ENCODE data around the gene SLC25A33. TPM values are rescaled to one million over a fixed set of nuclear protein-coding genes. Genes with fewer than 3 reads are reported as not detected.
A peak's percentile ranks its signal among the peaks of the same experiment; 100 is the strongest.
"Not testable (repeated sequence)": the region's sequence is repeated elsewhere in the genome, so short reads cannot be mapped to it uniquely, and the experiment has no call there.

Gene SLC25A33
- total and polyA plus RNA-seq, 2 experiments from 2014 or later, result 10.4 to 12.3 TPM

GRCh38 chr1:9561429-9561828, 22.2 kb downstream of the SLC25A33 start:
- no peak for TF ChIP-seq CTCF (IDR thresholded peaks at IDR 0.05; ENCODE audit: low read depth, low read length)
- H3K9me3 ChIP-seq (ENCODE audit: low read depth), result no peaks in the 10 kb centered on the region
- H3K4me1 ChIP-seq (ENCODE audit: low read depth), result peaks cover 26% of the 10 kb centered on the region
- no peaks in the 10 kb centered on the region for H3K27me3 ChIP-seq
- peak; percentile 19 to 96 for DNase-seq (ENCODE audit: low read depth in 1 of 2, low spot score in 1 of 2)
- H3K27ac ChIP-seq, result no peak overlapping the region
- H3K4me3 ChIP-seq, result no peak overlapping the region
- H3K36me3 ChIP-seq, result peaks cover under 1% of the 10 kb centered on the region

- DNase-seq (ENCODE audit: low read depth in 1 of 2, low spot score in 1 of 2), result no peak
- Histone ChIP-seq H3K9me3 (ENCODE audit: low read depth) (no peaks in the 10 kb centered on the region), H3K4me3 (no peak overlapping the region), H3K4me1 (ENCODE audit: low read depth) (peaks cover 4% of the 10 kb centered on the region), H3K36me3 (no peaks in the 10 kb centered on the region), H3K27me3 (no peaks in the 10 kb centered on the region), H3K27ac (no peak overlapping the region)
- TF ChIP-seq CTCF (IDR thresholded peaks at IDR 0.05; ENCODE audit: low read depth, low read length), result no peak
These were observed 30.0 kb downstream of the SLC25A33 start for GRCh38 chr1:9569267-9569666.

GRCh38 chr1:9570886-9571529, 31.7 kb downstream of the SLC25A33 start:
- not testable (repeated sequence) for DNase-seq (ENCODE audit: low read depth in 1 of 2, low spot score in 1 of 2); H3K4me1 ChIP-seq (ENCODE audit: low read depth); H3K4me3 ChIP-seq; H3K36me3 ChIP-seq; H3K9me3 ChIP-seq (ENCODE audit: low read depth); H3K27me3 ChIP-seq; H3K27ac ChIP-seq

- Histone ChIP-seq H3K9me3 (ENCODE audit: low read depth) (no peaks in the 10 kb centered on the region), H3K36me3 (no peaks in the 10 kb centered on the region), H3K4me1 (ENCODE audit: low read depth) (peaks cover 4% of the 10 kb centered on the region), H3K27me3 (no peaks in the 10 kb centered on the region), H3K4me3 (no peak overlapping the region), H3K27ac (no peak overlapping the region)
- DNase-seq (ENCODE audit: low read depth in 1 of 2, low spot score in 1 of 2), result peak; percentile 46 to 71
- TF ChIP-seq CTCF (IDR thresholded peaks at IDR 0.05; ENCODE audit: low read depth, low read length), result peak; percentile 30
These were observed 34.5 kb downstream of the SLC25A33 start for GRCh38 chr1:9573723-9574122.

- no peak for DNase-seq (ENCODE audit: low read depth in 1 of 2, low spot score in 1 of 2)
- no peaks in the 10 kb centered on the region for H3K27me3 ChIP-seq
- peaks cover 3% of the 10 kb centered on the region for H3K36me3 ChIP-seq
- peaks cover 4% of the 10 kb centered on the region for H3K4me1 ChIP-seq (ENCODE audit: low read depth)
- H3K27ac ChIP-seq, result no peak overlapping the region
- H3K9me3 ChIP-seq (ENCODE audit: low read depth), result no peaks in the 10 kb centered on the region
- TF ChIP-seq CTCF (IDR thresholded peaks at IDR 0.05; ENCODE audit: low read depth, low read length), result no peak
- no peak overlapping the region for H3K4me3 ChIP-seq
These were observed 36.2 kb downstream of the SLC25A33 start for GRCh38 chr1:9575486-9575885.

- no peak for DNase-seq (ENCODE audit: low read depth in 1 of 2, low spot score in 1 of 2)
- Histone ChIP-seq H3K9me3 (ENCODE audit: low read depth) (no peaks in the 10 kb centered on the region), H3K27me3 (no peaks in the 10 kb centered on the region), H3K4me3 (no peak overlapping the region), H3K27ac (no peak overlapping the region), H3K36me3 (peaks cover 6% of the 10 kb centered on the region), H3K4me1 (ENCODE audit: low read depth) (peaks cover 4% of the 10 kb centered on the region)
- no peak for TF ChIP-seq CTCF (IDR thresholded peaks at IDR 0.05; ENCODE audit: low read depth, low read length)
These were observed 37.6 kb downstream of the SLC25A33 start for GRCh38 chr1:9576903-9577302.
